ENCODE data around the gene LBHD2.

Gene LBHD2

GRCh38 chr14:103087343-103087835 lies 3.4 kb downstream of the LBHD2 start:
- in situ Hi-C loops (cut with HindIII; ENCODE audit: low pct_unique_long_range_greater_than_20kb, low sequenced_read_pairs): no loop called here
- DNase-seq (ENCODE audit: low read depth in 1 of 2, low spot score in 1 of 2): no peak
- TF ChIP-seq JUND (IDR thresholded peaks at IDR 0.05; ENCODE audit: low read depth): no peak

GRCh38 chr14:103088921-103089320 lies 4.9 kb downstream of the LBHD2 start:
- in situ Hi-C loops (cut with HindIII; ENCODE audit: low pct_unique_long_range_greater_than_20kb, low sequenced_read_pairs): no loop called here
- DNase-seq (ENCODE audit: low read depth in 1 of 2, low spot score in 1 of 2): no peak
- no peak for TF ChIP-seq JUND (IDR thresholded peaks at IDR 0.05; ENCODE audit: low read depth)

GRCh38 chr14:103089386-103090335 lies 5.7 kb downstream of the LBHD2 start:
- no peak for DNase-seq (ENCODE audit: low read depth in 1 of 2, low spot score in 1 of 2)
- no peak for TF ChIP-seq JUND (IDR thresholded peaks at IDR 0.05; ENCODE audit: low read depth)
- in situ Hi-C loops (cut with HindIII; ENCODE audit: low pct_unique_long_range_greater_than_20kb, low sequenced_read_pairs): no loop called here

GRCh38 chr14:103090481-103091020 lies 6.5 kb downstream of the LBHD2 start:
- DNase-seq (ENCODE audit: low read depth in 1 of 2, low spot score in 1 of 2): no peak
- in situ Hi-C loops (cut with HindIII; ENCODE audit: low pct_unique_long_range_greater_than_20kb, low sequenced_read_pairs): no loop called here
- TF ChIP-seq JUND (IDR thresholded peaks at IDR 0.05; ENCODE audit: low read depth): no peak

GRCh38 chr14:103091041-103091882 lies 7.3 kb downstream of the LBHD2 start:
- in situ Hi-C loops (cut with HindIII; ENCODE audit: low pct_unique_long_range_greater_than_20kb, low sequenced_read_pairs): no loop called here
- peak; percentile 58 to 73 for DNase-seq (ENCODE audit: low read depth in 1 of 2, low spot score in 1 of 2)
- no peak for TF ChIP-seq JUND (IDR thresholded peaks at IDR 0.05; ENCODE audit: low read depth)

- in situ Hi-C loops (cut with HindIII; ENCODE audit: low pct_unique_long_range_greater_than_20kb, low sequenced_read_pairs): no loop called here
- TF ChIP-seq JUND (IDR thresholded peaks at IDR 0.05; ENCODE audit: low read depth): no peak
- DNase-seq (ENCODE audit: low read depth in 1 of 2, low spot score in 1 of 2): no peak
These were observed 7.8 kb downstream of the LBHD2 start for GRCh38 chr14:103091883-103092222.

- in situ Hi-C loops (cut with HindIII; ENCODE audit: low pct_unique_long_range_greater_than_20kb, low sequenced_read_pairs): no loop called here
- DNase-seq (ENCODE audit: low read depth in 1 of 2, low spot score in 1 of 2): no peak
- TF ChIP-seq JUND (IDR thresholded peaks at IDR 0.05; ENCODE audit: low read depth): no peak
These were observed 9.9 kb downstream of the LBHD2 start for GRCh38 chr14:103093856-103094405.

GRCh38 chr14:103094406-103095209 lies 10.6 kb downstream of the LBHD2 start, which contains the start of gene EXOC3L4:
TSS of gene EXOC3L4 (plus strand) at chr14:103094725. CDS start at chr14:103100220, 5,495 bp downstream.
- no peak for DNase-seq (ENCODE audit: low read depth in 1 of 2, low spot score in 1 of 2)
- no peak for TF ChIP-seq JUND (IDR thresholded peaks at IDR 0.05; ENCODE audit: low read depth)
- in situ Hi-C loops (cut with HindIII; ENCODE audit: low pct_unique_long_range_greater_than_20kb, low sequenced_read_pairs): no loop called here

GRCh38 chr14:103095210-103095778 lies 11.3 kb downstream of the LBHD2 start:
- in situ Hi-C loops (cut with HindIII; ENCODE audit: low pct_unique_long_range_greater_than_20kb, low sequenced_read_pairs): no loop called here
- TF ChIP-seq JUND (IDR thresholded peaks at IDR 0.05; ENCODE audit: low read depth): no peak
- no peak for DNase-seq (ENCODE audit: low read depth in 1 of 2, low spot score in 1 of 2)

GRCh38 chr14:103096387-103096786 lies 12.4 kb downstream of the LBHD2 start:
- TF ChIP-seq JUND (IDR thresholded peaks at IDR 0.05; ENCODE audit: low read depth): no peak
- DNase-seq (ENCODE audit: low read depth in 1 of 2, low spot score in 1 of 2): no peak
- in situ Hi-C loops (cut with HindIII; ENCODE audit: low pct_unique_long_range_greater_than_20kb, low sequenced_read_pairs): no loop called here

GRCh38 chr14:103097244-103097993 lies 13.4 kb downstream of the LBHD2 start:
- in situ Hi-C loops (cut with HindIII; ENCODE audit: low pct_unique_long_range_greater_than_20kb, low sequenced_read_pairs): no loop called here

More at GRCh38 chr14:103097244-103097993, 13.4 kb downstream of the LBHD2 start:
- DNase-seq (ENCODE audit: low read depth in 1 of 2, low spot score in 1 of 2): no peak
- no peak for TF ChIP-seq JUND (IDR thresholded peaks at IDR 0.05; ENCODE audit: low read depth)

Data from T47D (cell line).